IMR-90 (cell line): Measurements from ENCODE around the gene PHF20. TPM values are rescaled to one million over a fixed set of nuclear protein-coding genes. Genes with fewer than 3 reads are reported as not detected.
"Not testable (repeated sequence)": the region's sequence is repeated elsewhere in the genome, so short reads cannot be mapped to it uniquely, and the experiment has no call there.

Source experiments
- ATAC-seq: fragments of 200-7000 bp; cut with Tn5 transposase; 2 replicates; pipeline ENCODE4 v1.9.1; 2020; ENCODE audit warnings: low read depth, mild to moderate bottlenecking, moderate library complexity
- BruUV-seq: library from RNA; stranded (reverse); fragments of 400-500 nt; replicated peaks from 2 replicates; lab custom pipeline; 2021; lab: Mats Ljungman, UMichigan
- CTCF ChIA-PET: fragments of 300-600 bp; formaldehyde crosslinking; extraction: SDS; loops from one replicate; lab custom pipeline; 2021; ENCODE audit warnings: antibody characterized with exemption; lab: Yijun Ruan, JAX
- POLR2A ChIA-PET: fragments of 300-600 bp; sonication (Branson Sonifier 250); formaldehyde crosslinking; loops from one replicate; lab custom pipeline; 2022; ENCODE audit warnings: antibody characterized with exemption; ENCODE audit not compliant: unreplicated experiment; lab: Charles Lee
- DNase-seq: peaks from one replicate; pipeline ENCODE4 v3.0.0; 2013
- H2AFZ ChIP-seq: replicated peaks from 2 replicates; pipeline ENCODE3; 2013; ENCODE audit warnings: low read length, mild to moderate bottlenecking; ENCODE audit not compliant: poor library complexity
- H2AK5ac ChIP-seq: 2 replicates; pipeline ENCODE4 v1.6.1; 2013; ENCODE audit warnings: low read depth, low read length, inconsistent platforms
- H2AK9ac ChIP-seq: replicated peaks from 2 replicates; pipeline ENCODE3; 2013; ENCODE audit warnings: mild to moderate bottlenecking, low read depth, low read length, moderate library complexity; ENCODE audit not compliant: poor library complexity
- H2BK120ac ChIP-seq: 2 replicates; pipeline ENCODE4 v1.6.1; 2013; ENCODE audit warnings: low read depth, low read length, inconsistent platforms
- H2BK15ac ChIP-seq: 3 replicates; pipeline ENCODE4 v1.6.1; 2013; ENCODE audit warnings: low read depth, low read length, inconsistent platforms
- H2BK20ac ChIP-seq: 2 replicates; pipeline ENCODE4 v1.6.1; 2013; ENCODE audit warnings: low read depth, mild to moderate bottlenecking, inconsistent platforms, low read length, moderate library complexity
- H2BK5ac ChIP-seq: 2 replicates; pipeline ENCODE4 v1.6.1; 2013; ENCODE audit warnings: mild to moderate bottlenecking, low read depth, low read length, inconsistent platforms; ENCODE audit not compliant: poor library complexity, severe bottlenecking
- H3K14ac ChIP-seq: replicated peaks from 2 replicates; pipeline ENCODE4 v1.6.1; 2013; ENCODE audit warnings: low read depth, low read length, inconsistent platforms
- H3K18ac ChIP-seq: 2 replicates; pipeline ENCODE4 v1.6.1; 2013; ENCODE audit warnings: low read depth, low read length, control low read depth
- H3K23ac ChIP-seq: 2 replicates; pipeline ENCODE4 v1.6.1; 2013; ENCODE audit warnings: low read depth, low read length, inconsistent platforms
- H3K27ac ChIP-seq: 2 replicates; pipeline ENCODE4 v1.5.1; 2013; ENCODE audit warnings: mild to moderate bottlenecking, control low read depth, low read length; ENCODE audit not compliant: insufficient read depth
- H3K27me3 ChIP-seq: 2 replicates; pipeline ENCODE4 v1.6.1; 2013; ENCODE audit warnings: low read length; ENCODE audit not compliant: control insufficient read depth, insufficient read depth
- H3K36me3 ChIP-seq: 2 replicates; pipeline ENCODE4 v1.6.1; 2013; ENCODE audit warnings: low read length, mixed read lengths; ENCODE audit not compliant: control insufficient read depth, insufficient read depth
- H3K4ac ChIP-seq: 2 replicates; pipeline ENCODE4 v1.6.1; 2013; ENCODE audit warnings: low read depth, low read length, inconsistent platforms
- H3K4me1 ChIP-seq: 2 replicates; pipeline ENCODE4 v1.6.1; 2013; ENCODE audit warnings: low read length, mixed read lengths; ENCODE audit not compliant: control insufficient read depth, insufficient read depth
- H3K4me2 ChIP-seq: 2 replicates; pipeline ENCODE4 v1.6.1; 2013; ENCODE audit warnings: low read depth, mild to moderate bottlenecking, control low read depth, low read length, moderate library complexity
- H3K4me3 ChIP-seq: 2 replicates; pipeline ENCODE4 v1.5.1; 2013; ENCODE audit warnings: low read depth, mild to moderate bottlenecking, control low read depth, low read length, moderate library complexity; ENCODE audit not compliant: insufficient read depth
- H3K56ac ChIP-seq: 2 replicates; pipeline ENCODE4 v1.6.1; 2013; ENCODE audit warnings: low read length, inconsistent platforms; ENCODE audit not compliant: insufficient read depth; ENCODE audit errors: extremely low read depth
- H3K79me1 ChIP-seq, 2 experiments: 2 replicates each; pipeline ENCODE4 v1.6.1; 2013; ENCODE audit warnings: low read length in 2 of 2, inconsistent platforms in 1 of 2, low read depth in 1 of 2
- H3K9ac ChIP-seq: 2 replicates; pipeline ENCODE4 v1.6.1; 2013; ENCODE audit warnings: low read depth, low read length, control low read depth
- H3K9me1 ChIP-seq: 2 replicates; pipeline ENCODE4 v1.6.1; 2013; ENCODE audit warnings: low read length, inconsistent platforms; ENCODE audit not compliant: insufficient read depth
- H3K9me3 ChIP-seq: 2 replicates; pipeline ENCODE4 v1.6.1; 2013; ENCODE audit warnings: low read length; ENCODE audit not compliant: control insufficient read depth, insufficient read depth
- H4K20me1 ChIP-seq: 2 replicates; pipeline ENCODE4 v1.6.1; 2013; ENCODE audit warnings: low read length, inconsistent platforms; ENCODE audit not compliant: insufficient read depth
- H4K5ac ChIP-seq: 2 replicates; pipeline ENCODE4 v1.6.1; 2013; ENCODE audit warnings: mild to moderate bottlenecking, low read depth, low read length, control low read depth
- H4K8ac ChIP-seq, 2 experiments: 2 replicates each; pipeline ENCODE4 v1.6.1; 2013; ENCODE audit warnings: low read depth in 2 of 2, low read length in 2 of 2, control low read depth in 1 of 2, inconsistent platforms in 1 of 2
- H4K91ac ChIP-seq: 2 replicates; pipeline ENCODE4 v1.6.1; 2013; ENCODE audit warnings: low read depth, low read length, inconsistent platforms; ENCODE audit not compliant: insufficient read depth
- whole genome bisulfite sequencing, 2 experiments: methylation state at CpG; one replicate each; pipeline versions ENCODE4 v1.1.5 to v1.1.7; 2013; ENCODE audit warnings: missing lambda C conversion rate in 2 of 2; ENCODE audit not compliant: insufficient read length in 1 of 2; ENCODE audit errors: extremely low coverage in 2 of 2; 5-methylcytosine and 5-hydroxymethylcytosine counted together
- dilution Hi-C: fragments of 300-500 bp; cut with HindIII; formaldehyde crosslinking; loops from one replicate; pipeline ENCODE4 v1.14.3; 2018; ENCODE audit warnings: low sequenced_read_pairs; ENCODE audit not compliant: unreplicated experiment
- in situ Hi-C: fragments of 300-500 bp; cut with MboI; formaldehyde crosslinking; loops from 3 replicates; pipeline ENCODE4 v1.14.3; 2019; ENCODE audit warnings: low sequenced_read_pairs, inconsistent platforms, mixed read lengths
- intact Hi-C: fragments of 100-400 bp; cut with micrococcal nuclease; formaldehyde crosslinking; loops from 2 replicates; pipeline ENCODE4 v1.10.0; 2022
- polyA plus RNA-seq, 3 experiments: library from polyadenylated mRNA; depleted of rRNA; stranded (reverse); fragments of >200 nt; gene quantifications; 2 replicates each; pipeline ENCODE4 v1.2.3, GENCODE V29; 2012; ENCODE audit warnings: low replicate concordance in 1 of 3
- total RNA-seq: library from RNA; depleted of rRNA; stranded (reverse); fragments of >200 nt; gene quantifications from 2 replicates; pipeline ENCODE4 v1.2.3, GENCODE V29; 2012

The PHF20 gene
- total and polyA plus RNA-seq, 2 of the 4 experiments (the other 2 are of a cell fraction): 22.0 to 22.5 TPM

GRCh38 chr20:35959291-35959690 lies 187.5 kb downstream of the PHF20 start:
- CTCF ChIA-PET, H3K4me3 ChIP-seq, DNase-seq, H3K14ac ChIP-seq, H3K9ac ChIP-seq, H3K36me3 ChIP-seq, intact Hi-C loops, H3K56ac ChIP-seq, H3K4me2 ChIP-seq, H2BK15ac ChIP-seq, POLR2A ChIA-PET, ATAC-seq, H4K5ac ChIP-seq, H2BK20ac ChIP-seq, H4K20me1 ChIP-seq, in situ Hi-C loops, H3K9me3 ChIP-seq, H4K91ac ChIP-seq, H2AK5ac ChIP-seq, H3K23ac ChIP-seq, H2AFZ ChIP-seq, H2BK5ac ChIP-seq, H2BK120ac ChIP-seq, BruUV-seq, H3K18ac ChIP-seq, H3K9me1 ChIP-seq, H3K4ac ChIP-seq, H3K4me1 ChIP-seq, H2AK9ac ChIP-seq, H4K8ac ChIP-seq, H3K27ac ChIP-seq, dilution Hi-C loops: not testable (repeated sequence)
- no CpG with 5 or more reads among the region's 6 CpGs for WGBS, 2 experiments
- Histone ChIP-seq H3K27me3 (peaks cover 18% of the 10 kb centered on the region), H3K79me1 (peaks cover 0 to 12% of the 10 kb centered on the region in 2 experiments; a peak in 1 of 4 replicates)
